ENCODE results near the gene HECTD2.

The HECTD2 gene

DNA sequence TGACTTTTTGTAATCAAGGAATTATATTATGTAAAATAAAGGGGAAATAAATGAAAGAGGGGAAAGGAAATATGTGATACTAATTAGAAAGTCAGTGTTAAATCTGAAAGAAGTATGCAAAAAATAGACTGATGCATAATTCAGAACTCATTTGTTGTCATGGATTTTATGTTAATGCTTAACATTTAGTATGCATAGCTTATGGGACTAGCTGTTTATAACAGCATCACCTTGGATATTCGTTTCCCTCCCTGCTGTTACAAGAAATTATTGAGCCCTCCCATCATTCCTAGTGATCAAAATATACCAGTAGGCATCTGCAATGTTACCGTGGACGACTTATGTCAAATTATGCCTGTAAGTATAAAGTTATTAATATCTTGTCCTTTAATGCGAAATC, 85.9 kb downstream of the HECTD2 start:
- Histone ChIP-seq H3K27me3 (ENCODE audit: control insufficient read depth, low read length) (no peaks in the 10 kb centered on the region), H4K20me1 (ENCODE audit: control insufficient read depth, insufficient read depth, low read depth, low read length) (no peaks in the 10 kb centered on the region), H3F3A (ENCODE audit: control insufficient read depth, insufficient read depth) (no peaks in the 10 kb centered on the region), H3K9me3 (ENCODE audit: control insufficient read depth, insufficient read depth, low read length) (no peaks in the 10 kb centered on the region), H3K79me2 (ENCODE audit: control insufficient read depth, low read length) (no peaks in the 10 kb centered on the region), H3K4me3 (ENCODE audit: low read length) (no peak overlapping the region), H3K4me1 (ENCODE audit: control insufficient read depth, low read length) (no peaks in the 10 kb centered on the region), H3K36me3 (ENCODE audit: control insufficient read depth, low read length) (no peaks in the 10 kb centered on the region), H3K4me2 (ENCODE audit: low read length) (no peak overlapping the region), H3K9me2 (replicated peaks; ENCODE audit: control insufficient read depth, low read length) (no peaks in the 10 kb centered on the region), H3K27ac (ENCODE audit: low read depth, low read length) (no peak overlapping the region)
- TF ChIP-seq, protein P1, sequence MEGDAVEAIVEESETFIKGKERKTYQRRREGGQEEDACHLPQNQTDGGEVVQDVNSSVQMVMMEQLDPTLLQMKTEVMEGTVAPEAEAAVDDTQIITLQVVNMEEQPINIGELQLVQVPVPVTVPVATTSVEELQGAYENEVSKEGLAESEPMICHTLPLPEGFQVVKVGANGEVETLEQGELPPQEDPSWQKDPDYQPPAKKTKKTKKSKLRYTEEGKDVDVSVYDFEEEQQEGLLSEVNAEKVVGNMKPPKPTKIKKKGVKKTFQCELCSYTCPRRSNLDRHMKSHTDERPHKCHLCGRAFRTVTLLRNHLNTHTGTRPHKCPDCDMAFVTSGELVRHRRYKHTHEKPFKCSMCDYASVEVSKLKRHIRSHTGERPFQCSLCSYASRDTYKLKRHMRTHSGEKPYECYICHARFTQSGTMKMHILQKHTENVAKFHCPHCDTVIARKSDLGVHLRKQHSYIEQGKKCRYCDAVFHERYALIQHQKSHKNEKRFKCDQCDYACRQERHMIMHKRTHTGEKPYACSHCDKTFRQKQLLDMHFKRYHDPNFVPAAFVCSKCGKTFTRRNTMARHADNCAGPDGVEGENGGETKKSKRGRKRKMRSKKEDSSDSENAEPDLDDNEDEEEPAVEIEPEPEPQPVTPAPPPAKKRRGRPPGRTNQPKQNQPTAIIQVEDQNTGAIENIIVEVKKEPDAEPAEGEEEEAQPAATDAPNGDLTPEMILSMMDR (IDR thresholded peaks at IDR 0.05; ENCODE audit: low read depth, low read length, poor library complexity, severe bottlenecking), result no peak
- TF ChIP-seq EZH2phosphoT487 (IDR thresholded peaks at IDR 0.05; ENCODE audit: borderline replicate concordance, low read length), result no peak

DNA sequence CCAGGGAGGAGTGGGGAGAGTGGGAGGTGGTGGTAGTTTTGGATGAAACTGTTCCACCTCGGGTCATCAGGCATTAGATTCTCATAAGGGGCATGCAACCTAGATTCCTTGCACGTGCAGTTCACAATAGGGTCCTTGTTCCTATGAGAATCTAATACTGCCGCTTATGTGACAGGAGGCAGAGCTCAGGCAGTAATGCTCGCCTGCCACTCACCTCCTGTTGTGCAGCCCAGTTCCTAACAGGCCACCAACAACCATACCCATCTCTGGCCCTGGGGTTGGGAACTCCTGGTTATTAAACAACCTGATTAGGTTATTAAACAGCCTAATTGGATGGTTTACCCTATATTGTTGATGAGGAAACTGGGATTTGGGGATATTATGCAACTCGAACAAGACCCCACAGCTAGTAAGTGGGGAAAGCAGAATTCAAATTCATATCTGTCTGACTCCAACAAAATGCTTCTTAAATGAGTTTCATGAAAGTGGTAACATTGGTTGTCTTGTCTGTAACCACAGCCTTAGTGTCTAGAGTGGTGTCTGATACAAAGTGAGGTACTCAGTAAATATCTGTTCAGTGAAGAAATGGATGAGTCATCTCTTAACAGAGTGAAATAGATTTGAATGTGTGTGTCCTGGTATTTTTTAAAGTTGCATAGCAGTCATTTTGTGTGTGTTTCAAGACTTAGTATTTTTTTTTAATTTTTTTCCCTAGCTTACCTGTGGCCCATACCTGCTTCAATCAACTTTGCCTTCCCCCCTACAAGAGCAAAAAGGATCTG, 101.6 kb downstream of the HECTD2 start:
- no peaks in the 10 kb centered on the region for H3K79me2 ChIP-seq (ENCODE audit: control insufficient read depth, low read length)
- H3K36me3 ChIP-seq (ENCODE audit: control insufficient read depth, low read length), result no peaks in the 10 kb centered on the region
- no peak overlapping the region for H3K27ac ChIP-seq (ENCODE audit: low read depth, low read length)
- H3F3A ChIP-seq (ENCODE audit: control insufficient read depth, insufficient read depth), result no peaks in the 10 kb centered on the region
- no peaks in the 10 kb centered on the region for H4K20me1 ChIP-seq (ENCODE audit: control insufficient read depth, insufficient read depth, low read depth, low read length)
- H3K4me1 ChIP-seq (ENCODE audit: control insufficient read depth, low read length), result no peaks in the 10 kb centered on the region
- no peaks in the 10 kb centered on the region for H3K9me2 ChIP-seq (replicated peaks; ENCODE audit: control insufficient read depth, low read length)
- no peaks in the 10 kb centered on the region for H3K9me3 ChIP-seq (ENCODE audit: control insufficient read depth, insufficient read depth, low read length)
- no peak overlapping the region for H3K4me2 ChIP-seq (ENCODE audit: low read length)
- TF ChIP-seq, protein P1 (IDR thresholded peaks at IDR 0.05; ENCODE audit: low read depth, low read length, poor library complexity, severe bottlenecking), result no peak
- no peak for TF ChIP-seq EZH2phosphoT487 (IDR thresholded peaks at IDR 0.05; ENCODE audit: borderline replicate concordance, low read length)
- H3K4me3 ChIP-seq (ENCODE audit: low read length), result no peak overlapping the region
- no peaks in the 10 kb centered on the region for H3K27me3 ChIP-seq (ENCODE audit: control insufficient read depth, low read length)

DNA sequence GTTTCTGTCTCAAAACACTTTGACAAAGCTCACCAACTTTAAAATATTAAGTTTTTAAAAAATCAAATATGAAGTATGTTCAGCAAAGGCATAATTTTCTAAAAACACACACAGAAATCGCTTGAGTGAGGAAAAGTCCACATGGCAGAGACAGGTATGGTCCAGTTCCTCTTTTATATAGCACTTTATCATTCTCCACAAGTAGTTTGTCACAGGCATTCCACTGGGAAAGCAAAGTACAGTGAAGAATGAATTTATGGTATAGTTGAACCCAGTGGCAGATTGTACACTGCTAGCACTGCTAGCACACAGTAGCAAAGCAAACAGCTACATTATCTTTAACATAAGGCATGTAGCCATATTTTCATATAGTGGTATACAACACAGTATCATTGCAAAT, 102.3 kb downstream of the HECTD2 start:
- H3K4me2 ChIP-seq (ENCODE audit: low read length), result no peak overlapping the region
- H3K4me1 ChIP-seq (ENCODE audit: control insufficient read depth, low read length), result no peaks in the 10 kb centered on the region
- no peaks in the 10 kb centered on the region for H3K9me2 ChIP-seq (replicated peaks; ENCODE audit: control insufficient read depth, low read length)
- no peaks in the 10 kb centered on the region for H3K79me2 ChIP-seq (ENCODE audit: control insufficient read depth, low read length)
- no peaks in the 10 kb centered on the region for H3K9me3 ChIP-seq (ENCODE audit: control insufficient read depth, insufficient read depth, low read length)
- H4K20me1 ChIP-seq (ENCODE audit: control insufficient read depth, insufficient read depth, low read depth, low read length), result no peaks in the 10 kb centered on the region
- H3K27ac ChIP-seq (ENCODE audit: low read depth, low read length), result no peak overlapping the region
- H3F3A ChIP-seq (ENCODE audit: control insufficient read depth, insufficient read depth), result no peaks in the 10 kb centered on the region
- TF ChIP-seq EZH2phosphoT487 (IDR thresholded peaks at IDR 0.05; ENCODE audit: borderline replicate concordance, low read length), result no peak
- TF ChIP-seq, protein P1 (IDR thresholded peaks at IDR 0.05; ENCODE audit: low read depth, low read length, poor library complexity, severe bottlenecking), result no peak
- no peaks in the 10 kb centered on the region for H3K27me3 ChIP-seq (ENCODE audit: control insufficient read depth, low read length)
- H3K4me3 ChIP-seq (ENCODE audit: low read length), result no peak overlapping the region
- no peaks in the 10 kb centered on the region for H3K36me3 ChIP-seq (ENCODE audit: control insufficient read depth, low read length)
